ENCODE results near the gene TOGARAM1.

The TOGARAM1 gene

GRCh38 chr14:45028107-45028626 is 66.2 kb downstream of the TOGARAM1 start:
- intact Hi-C loops (cut with DNase I): no loop called here
- DNase-seq: no peak

GRCh38 chr14:45034730-45035129 is 72.7 kb downstream of the TOGARAM1 start:
- intact Hi-C loops (cut with DNase I): no loop called here
- no peak for DNase-seq

- intact Hi-C loops (cut with DNase I): no loop called here
- DNase-seq: no peak
Observed at GRCh38 chr14:45038256-45038655, 76.3 kb downstream of the TOGARAM1 start.

GRCh38 chr14:45038865-45039264 is 76.9 kb downstream of the TOGARAM1 start:
- intact Hi-C loops (cut with DNase I): no loop called here
- no peak for DNase-seq

GRCh38 chr14:45039390-45039789 is 77.4 kb downstream of the TOGARAM1 start:
- intact Hi-C loops (cut with DNase I): no loop called here
- no peak for DNase-seq

- intact Hi-C loops (cut with DNase I): no loop called here
- no peak for DNase-seq
Observed at GRCh38 chr14:45041641-45042040, 79.7 kb downstream of the TOGARAM1 start.

- DNase-seq: no peak
- intact Hi-C loops (cut with DNase I): no loop called here
Observed at GRCh38 chr14:45044638-45045037, 82.6 kb downstream of the TOGARAM1 start.

GRCh38 chr14:45048385-45048784 is 86.4 kb downstream of the TOGARAM1 start:
- intact Hi-C loops (cut with DNase I): no loop called here
- DNase-seq: no peak

GRCh38 chr14:45051180-45051579 is 89.2 kb downstream of the TOGARAM1 start:
- intact Hi-C loops (cut with DNase I): no loop called here
- no peak for DNase-seq

GRCh38 chr14:45051896-45052295 is 89.9 kb downstream of the TOGARAM1 start:
- peak in 2 of 10 donors; percentile 72 to 88 for DNase-seq

GRCh38 chr14:45057349-45057748 is 95.4 kb downstream of the TOGARAM1 start:
- no peak for DNase-seq

More at GRCh38 chr14:45051896-45052295, 89.9 kb downstream of the TOGARAM1 start:
- intact Hi-C loops (cut with DNase I): no loop called here

GRCh38 chr14:45057881-45058364 is 95.9 kb downstream of the TOGARAM1 start:
- intact Hi-C loops (cut with DNase I): no loop called here
- no peak for DNase-seq

More at GRCh38 chr14:45057349-45057748, 95.4 kb downstream of the TOGARAM1 start:
- intact Hi-C loops (cut with DNase I): no loop called here

GRCh38 chr14:45060551-45060950 is 98.6 kb downstream of the TOGARAM1 start:
- no peak for DNase-seq
- intact Hi-C loops (cut with DNase I): no loop called here

- intact Hi-C loops (cut with DNase I): no loop called here
- DNase-seq: no peak
Observed at GRCh38 chr14:45065540-45065939, 103.5 kb downstream of the TOGARAM1 start.

- DNase-seq: no peak
- intact Hi-C loops (cut with DNase I): no loop called here
Observed at GRCh38 chr14:45065956-45066355, 104.0 kb downstream of the TOGARAM1 start.

- intact Hi-C loops (cut with DNase I): no loop called here
- no peak for DNase-seq
Observed at GRCh38 chr14:45066667-45067066, 104.7 kb downstream of the TOGARAM1 start.

- intact Hi-C loops (cut with DNase I): no loop called here
- no peak for DNase-seq
Observed at GRCh38 chr14:45068396-45068795, 106.4 kb downstream of the TOGARAM1 start.

- no peak for DNase-seq
- intact Hi-C loops (cut with DNase I): no loop called here
Observed at GRCh38 chr14:45070215-45070614, 108.2 kb downstream of the TOGARAM1 start.

- intact Hi-C loops (cut with DNase I): no loop called here
Observed at GRCh38 chr14:45072126-45072525, 110.1 kb downstream of the TOGARAM1 start.

GRCh38 chr14:45073231-45073879 is 111.4 kb downstream of the TOGARAM1 start:
- intact Hi-C loops (cut with DNase I): no loop called here
- DNase-seq: no peak

More at GRCh38 chr14:45072126-45072525, 110.1 kb downstream of the TOGARAM1 start:
- DNase-seq: no peak

- intact Hi-C loops (cut with DNase I): no loop called here
- no peak for DNase-seq
Observed at GRCh38 chr14:45078323-45078722, 116.3 kb downstream of the TOGARAM1 start.

GRCh38 chr14:45080416-45080968 is 118.5 kb downstream of the TOGARAM1 start:
- peak in 1 of 10 donors; percentile 41 for DNase-seq
- intact Hi-C loops (cut with DNase I): loop anchor here (5.0 kb wide), 1 partner anchor 183 kb away; a partner anchor contains a TSS

Measured in posterior cingulate gyrus (tissue), 11 donors.